PFSK-1 (cell line): ENCODE data around the gene BPIFB4.

Experiments
- FOXP2 ChIP-seq: optimal IDR thresholded peaks from 2 replicates; pipeline ENCODE3; 2011; ENCODE audit warnings: borderline replicate concordance, control low read depth, inconsistent platforms; ENCODE audit not compliant: insufficient read depth; ENCODE audit errors: extremely low read length, extremely low read depth
- POLR2AphosphoS5 ChIP-seq: IDR thresholded peaks from 2 replicates; pipeline ENCODE4 v1.6.1; 2012; ENCODE audit warnings: low read depth, mild to moderate bottlenecking, control low read depth, low read length, moderate library complexity
- REST ChIP-seq, 2 experiments: IDR thresholded peaks; 2 replicates each; pipeline versions ENCODE4 v1.6.1 to v1.8.0; 2011 to 2012; ENCODE audit warnings: low read depth in 2 of 2, low read length in 2 of 2, control low read depth in 1 of 2, inconsistent platforms in 1 of 2, mild to moderate bottlenecking in 1 of 2, moderate library complexity in 1 of 2; ENCODE audit not compliant: insufficient read depth in 1 of 2
- SIN3A ChIP-seq: IDR thresholded peaks from 2 replicates; pipeline ENCODE4 v1.6.1; 2012; ENCODE audit warnings: mild to moderate bottlenecking, low read length, moderate library complexity, borderline replicate concordance; ENCODE audit not compliant: insufficient read depth
- TAF1 ChIP-seq: IDR thresholded peaks from 2 replicates; pipeline ENCODE4 v1.6.1; 2012; ENCODE audit warnings: low read length, control low read depth, borderline replicate concordance; ENCODE audit not compliant: insufficient read depth

Gene BPIFB4

GRCh38 chr20:33070111-33071053 is 9.1 kb upstream of the BPIFB4 start:
- no peak for TF ChIP-seq POLR2AphosphoS5
- TF ChIP-seq SIN3A: no peak
- TF ChIP-seq FOXP2: no peak
- no peak for TF ChIP-seq TAF1
- TF ChIP-seq REST (IDR thresholded peaks at IDR 0.05; ENCODE audit: insufficient read depth in 1 of 2, low read depth in 2 of 2, low read length in 2 of 2): no peak

GRCh38 chr20:33071198-33071597 is 8.2 kb upstream of the BPIFB4 start:
- TF ChIP-seq REST (IDR thresholded peaks at IDR 0.05; ENCODE audit: insufficient read depth in 1 of 2, low read depth in 2 of 2, low read length in 2 of 2) (no peak), TAF1 (no peak), POLR2AphosphoS5 (no peak), SIN3A (no peak), FOXP2 (no peak)

GRCh38 chr20:33072362-33072761 is 7.1 kb upstream of the BPIFB4 start:
- TF ChIP-seq TAF1: no peak
- no peak for TF ChIP-seq FOXP2
- no peak for TF ChIP-seq POLR2AphosphoS5
- no peak for TF ChIP-seq REST (IDR thresholded peaks at IDR 0.05; ENCODE audit: insufficient read depth in 1 of 2, low read depth in 2 of 2, low read length in 2 of 2)
- no peak for TF ChIP-seq SIN3A

GRCh38 chr20:33072813-33073212 is 6.6 kb upstream of the BPIFB4 start:
- TF ChIP-seq FOXP2: no peak
- TF ChIP-seq REST (IDR thresholded peaks at IDR 0.05; ENCODE audit: insufficient read depth in 1 of 2, low read depth in 2 of 2, low read length in 2 of 2): no peak
- TF ChIP-seq TAF1: no peak
- no peak for TF ChIP-seq SIN3A
- TF ChIP-seq POLR2AphosphoS5: no peak
